LNCAP (cell line): ENCODE data around the gene DNPEP.

ENCODE experiments used
- TF ChIP-seq, protein P1 (sequence below): fragments of 450-650 bp; IDR thresholded peaks from 2 replicates; pipeline ENCODE4 v1.5.1; 2017; ENCODE audit warnings: mild to moderate bottlenecking

Gene DNPEP

DNA sequence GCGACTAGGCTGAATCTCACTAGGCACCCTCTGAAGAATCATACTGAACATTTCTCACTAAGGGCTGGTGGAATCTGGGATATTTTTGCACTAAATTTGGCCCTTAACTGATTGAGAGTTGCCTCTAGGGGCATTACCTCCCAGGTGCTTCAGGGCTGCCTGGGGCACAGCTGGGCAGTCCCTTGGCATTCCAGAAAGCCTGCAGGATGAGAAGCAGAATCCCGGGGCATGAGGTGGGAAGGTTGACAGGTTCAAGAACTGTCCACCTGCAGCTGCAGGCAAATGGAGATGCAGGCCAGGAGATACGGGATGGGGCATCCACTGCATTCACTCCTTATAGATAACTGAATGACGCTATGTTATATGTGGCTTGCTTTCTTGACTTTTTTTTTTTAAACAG lies 62.6 kb downstream of the DNPEP start:
- TF ChIP-seq, protein P1, sequence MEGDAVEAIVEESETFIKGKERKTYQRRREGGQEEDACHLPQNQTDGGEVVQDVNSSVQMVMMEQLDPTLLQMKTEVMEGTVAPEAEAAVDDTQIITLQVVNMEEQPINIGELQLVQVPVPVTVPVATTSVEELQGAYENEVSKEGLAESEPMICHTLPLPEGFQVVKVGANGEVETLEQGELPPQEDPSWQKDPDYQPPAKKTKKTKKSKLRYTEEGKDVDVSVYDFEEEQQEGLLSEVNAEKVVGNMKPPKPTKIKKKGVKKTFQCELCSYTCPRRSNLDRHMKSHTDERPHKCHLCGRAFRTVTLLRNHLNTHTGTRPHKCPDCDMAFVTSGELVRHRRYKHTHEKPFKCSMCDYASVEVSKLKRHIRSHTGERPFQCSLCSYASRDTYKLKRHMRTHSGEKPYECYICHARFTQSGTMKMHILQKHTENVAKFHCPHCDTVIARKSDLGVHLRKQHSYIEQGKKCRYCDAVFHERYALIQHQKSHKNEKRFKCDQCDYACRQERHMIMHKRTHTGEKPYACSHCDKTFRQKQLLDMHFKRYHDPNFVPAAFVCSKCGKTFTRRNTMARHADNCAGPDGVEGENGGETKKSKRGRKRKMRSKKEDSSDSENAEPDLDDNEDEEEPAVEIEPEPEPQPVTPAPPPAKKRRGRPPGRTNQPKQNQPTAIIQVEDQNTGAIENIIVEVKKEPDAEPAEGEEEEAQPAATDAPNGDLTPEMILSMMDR = no peak

DNA sequence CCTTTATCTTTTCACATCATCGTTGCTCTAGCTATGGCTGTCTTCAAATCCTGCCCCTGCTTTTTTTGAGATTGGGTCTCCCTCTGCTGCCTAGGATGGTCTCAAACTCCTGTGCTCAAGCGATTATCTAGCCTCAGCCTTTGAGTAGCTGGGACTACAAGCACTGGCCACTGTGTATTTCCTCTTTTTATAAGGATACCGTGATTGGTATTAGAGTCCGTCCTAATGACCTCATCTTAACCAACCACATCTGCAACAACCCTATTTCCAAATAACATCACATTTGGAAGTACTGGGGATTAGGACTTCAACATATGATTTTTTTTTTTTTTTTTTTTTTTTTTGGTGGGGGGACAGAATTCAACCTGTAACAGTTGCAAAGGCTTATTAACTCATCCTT lies 64.3 kb downstream of the DNPEP start:
- TF ChIP-seq, protein P1 = no peak
